Prostate gland (tissue), 2 donors: ENCODE data around the gene AGGF1.

Source experiments
- POLR2A ChIP-seq: fragments of 450-650 bp; IDR thresholded peaks from one replicate; pipeline ENCODE4 v1.6.1; 2016; ENCODE audit warnings: antibody characterized with exemption, mild to moderate bottlenecking
- POLR2AphosphoS5 ChIP-seq: sonication (generic); formaldehyde crosslinking; IDR thresholded peaks from one replicate; pipeline ENCODE4 v1.6.1; 2017; ENCODE audit warnings: antibody characterized with exemption
- TF ChIP-seq, protein P1 (sequence below), 4 experiments: fragments of 200-600 bp in 2 of 4; fragments of 450-650 bp in 2 of 4; sonication (generic) in 2 of 4; IDR thresholded peaks; 1 replicate in 3 of 4; 2 replicates in 1 of 4; pipeline ENCODE4 v1.5.1; 2016 to 2019; ENCODE audit warnings: antibody characterized with exemption in 4 of 4, mild to moderate bottlenecking in 2 of 4, moderate library complexity in 2 of 4

DNA sequence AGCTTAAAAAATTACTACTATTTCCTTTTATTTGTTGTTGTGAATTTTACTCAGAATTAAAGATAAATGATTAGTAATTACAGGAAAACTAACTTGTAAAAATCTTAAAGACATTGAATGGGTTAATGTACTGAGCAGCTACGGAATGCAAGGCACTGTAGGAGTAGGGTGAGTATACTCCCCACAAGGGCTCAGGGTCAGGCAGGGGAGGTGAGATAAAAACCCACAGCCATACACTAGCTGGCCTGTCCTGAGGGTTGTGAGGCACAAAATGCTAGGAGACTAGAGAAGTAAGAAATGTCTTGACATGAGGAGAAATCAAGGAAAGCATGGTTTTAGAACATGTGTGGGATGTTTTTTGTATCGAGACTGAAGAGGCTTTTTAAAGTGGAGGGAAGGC is 43.5 kb downstream of the AGGF1 start:
- TF ChIP-seq, protein P1, sequence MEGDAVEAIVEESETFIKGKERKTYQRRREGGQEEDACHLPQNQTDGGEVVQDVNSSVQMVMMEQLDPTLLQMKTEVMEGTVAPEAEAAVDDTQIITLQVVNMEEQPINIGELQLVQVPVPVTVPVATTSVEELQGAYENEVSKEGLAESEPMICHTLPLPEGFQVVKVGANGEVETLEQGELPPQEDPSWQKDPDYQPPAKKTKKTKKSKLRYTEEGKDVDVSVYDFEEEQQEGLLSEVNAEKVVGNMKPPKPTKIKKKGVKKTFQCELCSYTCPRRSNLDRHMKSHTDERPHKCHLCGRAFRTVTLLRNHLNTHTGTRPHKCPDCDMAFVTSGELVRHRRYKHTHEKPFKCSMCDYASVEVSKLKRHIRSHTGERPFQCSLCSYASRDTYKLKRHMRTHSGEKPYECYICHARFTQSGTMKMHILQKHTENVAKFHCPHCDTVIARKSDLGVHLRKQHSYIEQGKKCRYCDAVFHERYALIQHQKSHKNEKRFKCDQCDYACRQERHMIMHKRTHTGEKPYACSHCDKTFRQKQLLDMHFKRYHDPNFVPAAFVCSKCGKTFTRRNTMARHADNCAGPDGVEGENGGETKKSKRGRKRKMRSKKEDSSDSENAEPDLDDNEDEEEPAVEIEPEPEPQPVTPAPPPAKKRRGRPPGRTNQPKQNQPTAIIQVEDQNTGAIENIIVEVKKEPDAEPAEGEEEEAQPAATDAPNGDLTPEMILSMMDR (IDR thresholded peaks at IDR 0.05): no peak
- TF ChIP-seq POLR2A (no peak), POLR2AphosphoS5 (no peak)
